IMR-90 (cell line): ENCODE data around the gene SRXN1. TPM values are rescaled to one million over a fixed set of nuclear protein-coding genes. Genes with fewer than 3 reads are reported as not detected.
"Not testable (repeated sequence)": the region's sequence is repeated elsewhere in the genome, so short reads cannot be mapped to it uniquely, and the experiment has no call there.

Experiments
- ATAC-seq: fragments of 200-7000 bp; cut with Tn5 transposase; 2 replicates; pipeline ENCODE4 v1.9.1; 2020; ENCODE audit warnings: low read depth, mild to moderate bottlenecking, moderate library complexity
- BruUV-seq: library from RNA; stranded (reverse); fragments of 400-500 nt; replicated peaks from 2 replicates; lab custom pipeline; 2021; lab: Mats Ljungman, UMichigan
- CTCF ChIA-PET: fragments of 300-600 bp; formaldehyde crosslinking; extraction: SDS; loops from one replicate; lab custom pipeline; 2021; ENCODE audit warnings: antibody characterized with exemption; lab: Yijun Ruan, JAX
- POLR2A ChIA-PET: fragments of 300-600 bp; sonication (Branson Sonifier 250); formaldehyde crosslinking; loops from one replicate; lab custom pipeline; 2022; ENCODE audit warnings: antibody characterized with exemption; ENCODE audit not compliant: unreplicated experiment; lab: Charles Lee
- DNase-seq: peaks from one replicate; pipeline ENCODE4 v3.0.0; 2013
- H2AFZ ChIP-seq: replicated peaks from 2 replicates; pipeline ENCODE3; 2013; ENCODE audit warnings: low read length, mild to moderate bottlenecking; ENCODE audit not compliant: poor library complexity
- H2AK5ac ChIP-seq: 2 replicates; pipeline ENCODE4 v1.6.1; 2013; ENCODE audit warnings: low read depth, low read length, inconsistent platforms
- H2AK9ac ChIP-seq: replicated peaks from 2 replicates; pipeline ENCODE3; 2013; ENCODE audit warnings: mild to moderate bottlenecking, low read depth, low read length, moderate library complexity; ENCODE audit not compliant: poor library complexity
- H2BK120ac ChIP-seq: 2 replicates; pipeline ENCODE4 v1.6.1; 2013; ENCODE audit warnings: low read depth, low read length, inconsistent platforms
- H2BK15ac ChIP-seq: 3 replicates; pipeline ENCODE4 v1.6.1; 2013; ENCODE audit warnings: low read depth, low read length, inconsistent platforms
- H2BK20ac ChIP-seq: 2 replicates; pipeline ENCODE4 v1.6.1; 2013; ENCODE audit warnings: low read depth, mild to moderate bottlenecking, inconsistent platforms, low read length, moderate library complexity
- H2BK5ac ChIP-seq: 2 replicates; pipeline ENCODE4 v1.6.1; 2013; ENCODE audit warnings: mild to moderate bottlenecking, low read depth, low read length, inconsistent platforms; ENCODE audit not compliant: poor library complexity, severe bottlenecking
- H3K14ac ChIP-seq: replicated peaks from 2 replicates; pipeline ENCODE4 v1.6.1; 2013; ENCODE audit warnings: low read depth, low read length, inconsistent platforms
- H3K18ac ChIP-seq: 2 replicates; pipeline ENCODE4 v1.6.1; 2013; ENCODE audit warnings: low read depth, low read length, control low read depth
- H3K23ac ChIP-seq: 2 replicates; pipeline ENCODE4 v1.6.1; 2013; ENCODE audit warnings: low read depth, low read length, inconsistent platforms
- H3K27ac ChIP-seq: 2 replicates; pipeline ENCODE4 v1.5.1; 2013; ENCODE audit warnings: mild to moderate bottlenecking, control low read depth, low read length; ENCODE audit not compliant: insufficient read depth
- H3K27me3 ChIP-seq: 2 replicates; pipeline ENCODE4 v1.6.1; 2013; ENCODE audit warnings: low read length; ENCODE audit not compliant: control insufficient read depth, insufficient read depth
- H3K36me3 ChIP-seq: 2 replicates; pipeline ENCODE4 v1.6.1; 2013; ENCODE audit warnings: low read length, mixed read lengths; ENCODE audit not compliant: control insufficient read depth, insufficient read depth
- H3K4ac ChIP-seq: 2 replicates; pipeline ENCODE4 v1.6.1; 2013; ENCODE audit warnings: low read depth, low read length, inconsistent platforms
- H3K4me1 ChIP-seq: 2 replicates; pipeline ENCODE4 v1.6.1; 2013; ENCODE audit warnings: low read length, mixed read lengths; ENCODE audit not compliant: control insufficient read depth, insufficient read depth
- H3K4me2 ChIP-seq: 2 replicates; pipeline ENCODE4 v1.6.1; 2013; ENCODE audit warnings: low read depth, mild to moderate bottlenecking, control low read depth, low read length, moderate library complexity
- H3K4me3 ChIP-seq: 2 replicates; pipeline ENCODE4 v1.5.1; 2013; ENCODE audit warnings: low read depth, mild to moderate bottlenecking, control low read depth, low read length, moderate library complexity; ENCODE audit not compliant: insufficient read depth
- H3K56ac ChIP-seq: 2 replicates; pipeline ENCODE4 v1.6.1; 2013; ENCODE audit warnings: low read length, inconsistent platforms; ENCODE audit not compliant: insufficient read depth; ENCODE audit errors: extremely low read depth
- H3K79me1 ChIP-seq, 2 experiments: 2 replicates each; pipeline ENCODE4 v1.6.1; 2013; ENCODE audit warnings: low read length in 2 of 2, inconsistent platforms in 1 of 2, low read depth in 1 of 2
- H3K9ac ChIP-seq: 2 replicates; pipeline ENCODE4 v1.6.1; 2013; ENCODE audit warnings: low read depth, low read length, control low read depth
- H3K9me1 ChIP-seq: 2 replicates; pipeline ENCODE4 v1.6.1; 2013; ENCODE audit warnings: low read length, inconsistent platforms; ENCODE audit not compliant: insufficient read depth
- H3K9me3 ChIP-seq: 2 replicates; pipeline ENCODE4 v1.6.1; 2013; ENCODE audit warnings: low read length; ENCODE audit not compliant: control insufficient read depth, insufficient read depth
- H4K20me1 ChIP-seq: 2 replicates; pipeline ENCODE4 v1.6.1; 2013; ENCODE audit warnings: low read length, inconsistent platforms; ENCODE audit not compliant: insufficient read depth
- H4K5ac ChIP-seq: 2 replicates; pipeline ENCODE4 v1.6.1; 2013; ENCODE audit warnings: mild to moderate bottlenecking, low read depth, low read length, control low read depth
- H4K8ac ChIP-seq, 2 experiments: 2 replicates each; pipeline ENCODE4 v1.6.1; 2013; ENCODE audit warnings: low read depth in 2 of 2, low read length in 2 of 2, control low read depth in 1 of 2, inconsistent platforms in 1 of 2
- H4K91ac ChIP-seq: 2 replicates; pipeline ENCODE4 v1.6.1; 2013; ENCODE audit warnings: low read depth, low read length, inconsistent platforms; ENCODE audit not compliant: insufficient read depth
- WGBS, 2 experiments: methylation state at CpG; one replicate each; pipeline versions ENCODE4 v1.1.5 to v1.1.7; 2013; ENCODE audit warnings: missing lambda C conversion rate in 2 of 2; ENCODE audit not compliant: insufficient read length in 1 of 2; ENCODE audit errors: extremely low coverage in 2 of 2; 5-methylcytosine and 5-hydroxymethylcytosine counted together
- dilution Hi-C: fragments of 300-500 bp; cut with HindIII; formaldehyde crosslinking; loops from one replicate; pipeline ENCODE4 v1.14.3; 2018; ENCODE audit warnings: low sequenced_read_pairs; ENCODE audit not compliant: unreplicated experiment
- in situ Hi-C: fragments of 300-500 bp; cut with MboI; formaldehyde crosslinking; loops from 3 replicates; pipeline ENCODE4 v1.14.3; 2019; ENCODE audit warnings: low sequenced_read_pairs, inconsistent platforms, mixed read lengths
- intact Hi-C: fragments of 100-400 bp; cut with micrococcal nuclease; formaldehyde crosslinking; loops from 2 replicates; pipeline ENCODE4 v1.10.0; 2022
- polyA plus RNA-seq, 3 experiments: library from polyadenylated mRNA; depleted of rRNA; stranded (reverse); fragments of >200 nt; gene quantifications; 2 replicates each; pipeline ENCODE4 v1.2.3, GENCODE V29; 2012; ENCODE audit warnings: low replicate concordance in 1 of 3
- total RNA-seq: library from RNA; depleted of rRNA; stranded (reverse); fragments of >200 nt; gene quantifications from 2 replicates; pipeline ENCODE4 v1.2.3, GENCODE V29; 2012

Gene SRXN1
- total and polyA plus RNA-seq, 2 of the 4 experiments (the other 2 are of a cell fraction): 51.2 to 71.2 TPM

GRCh38 chr20:693786-694185 lies 40.8 kb upstream of the SRXN1 start:
- H2BK15ac ChIP-seq, H3K79me1 ChIP-seq, H3K23ac ChIP-seq, H3K4ac ChIP-seq, intact Hi-C loops, DNase-seq, H3K56ac ChIP-seq, H3K36me3 ChIP-seq, ATAC-seq, H4K20me1 ChIP-seq, H2BK20ac ChIP-seq, H2BK5ac ChIP-seq, H4K5ac ChIP-seq, H3K9me3 ChIP-seq, CTCF ChIA-PET, H3K4me1 ChIP-seq, H2AFZ ChIP-seq, H3K18ac ChIP-seq, H3K4me2 ChIP-seq, BruUV-seq, in situ Hi-C loops, POLR2A ChIA-PET, H4K8ac ChIP-seq, H3K27me3 ChIP-seq, H3K9me1 ChIP-seq, H4K91ac ChIP-seq, H2AK5ac ChIP-seq, H3K27ac ChIP-seq, H3K9ac ChIP-seq, H3K4me3 ChIP-seq, H2BK120ac ChIP-seq, dilution Hi-C loops, H2AK9ac ChIP-seq, H3K14ac ChIP-seq: not testable (repeated sequence)
- 81% methylated on average over 6 of the region's 10 CpGs; no CpG with 5 or more reads in 1 of the 2 experiments for WGBS, 2 experiments
